Measurements from ENCODE around the gene CNPY2.
"Not testable (repeated sequence)": the region's sequence is repeated elsewhere in the genome, so short reads cannot be mapped to it uniquely, and the experiment has no call there.

Gene CNPY2

GRCh38 chr12:56297400-56297799 is 18.4 kb downstream of the CNPY2 start:
- DNase-seq = no peak

GRCh38 chr12:56296295-56296694 is 19.5 kb downstream of the CNPY2 start:
- DNase-seq = peak; percentile 55

GRCh38 chr12:56293795-56294194 is 22.0 kb downstream of the CNPY2 start:
- no peak for DNase-seq

DNA sequence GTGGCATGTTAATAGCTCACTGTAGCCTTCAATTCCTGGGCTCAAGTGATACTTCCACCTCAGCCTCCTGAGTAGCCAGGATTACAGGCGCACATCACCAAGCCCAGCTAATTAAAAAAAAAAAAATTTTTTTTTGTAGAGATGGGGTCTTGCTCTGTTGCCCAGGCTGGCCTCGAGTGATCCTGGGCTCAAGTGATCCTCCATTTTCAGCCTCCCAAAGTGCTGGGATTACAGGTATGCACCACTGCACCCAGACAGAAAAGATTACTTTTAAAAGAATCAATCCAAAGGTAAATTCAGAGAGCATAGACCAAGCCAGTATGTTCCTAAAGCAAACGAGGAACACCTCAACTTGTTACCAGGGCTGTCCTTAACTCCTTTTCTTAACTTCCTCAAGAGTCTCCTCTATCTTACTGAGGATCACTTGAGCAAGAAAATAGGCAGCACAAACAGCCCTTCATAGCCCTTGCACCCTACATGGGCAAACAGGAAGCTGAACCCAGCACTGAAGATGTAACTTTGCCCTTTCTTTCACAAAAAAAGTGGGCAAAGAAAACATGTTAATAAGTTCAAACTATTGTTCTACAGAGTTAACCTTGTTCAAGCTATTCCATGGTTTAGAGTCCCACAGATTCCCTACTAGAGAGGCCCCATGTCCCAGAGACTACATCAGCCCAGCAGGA is 26.9 kb downstream of the CNPY2 start:
- peak; percentile 59 for DNase-seq

- DNase-seq = no peak
These were observed 29.6 kb downstream of the CNPY2 start for GRCh38 chr12:56286044-56286830.

DNA sequence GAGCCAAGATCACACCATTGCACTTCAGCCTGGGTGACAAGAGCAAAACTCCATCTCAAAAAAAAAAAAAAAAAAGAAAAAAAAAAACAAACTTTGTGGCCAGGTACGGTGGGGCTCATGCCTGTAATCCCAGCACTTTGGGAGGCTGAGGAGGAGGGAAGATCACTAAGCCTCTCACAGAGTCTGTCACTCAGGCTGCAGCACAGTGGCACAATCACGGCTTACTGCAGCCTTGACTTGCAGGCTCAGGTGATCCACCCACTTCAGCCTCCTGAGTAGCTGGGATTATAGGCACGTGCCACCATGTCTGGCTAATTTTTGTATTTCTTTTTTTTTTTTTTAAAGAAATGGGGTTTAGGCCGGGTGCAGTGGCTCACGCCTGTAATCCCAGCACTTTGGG is 31.5 kb downstream of the CNPY2 start:
- not testable (repeated sequence) for DNase-seq

GRCh38 chr12:56282579-56282978 is 33.2 kb downstream of the CNPY2 start:
- DNase-seq = no peak

DNA sequence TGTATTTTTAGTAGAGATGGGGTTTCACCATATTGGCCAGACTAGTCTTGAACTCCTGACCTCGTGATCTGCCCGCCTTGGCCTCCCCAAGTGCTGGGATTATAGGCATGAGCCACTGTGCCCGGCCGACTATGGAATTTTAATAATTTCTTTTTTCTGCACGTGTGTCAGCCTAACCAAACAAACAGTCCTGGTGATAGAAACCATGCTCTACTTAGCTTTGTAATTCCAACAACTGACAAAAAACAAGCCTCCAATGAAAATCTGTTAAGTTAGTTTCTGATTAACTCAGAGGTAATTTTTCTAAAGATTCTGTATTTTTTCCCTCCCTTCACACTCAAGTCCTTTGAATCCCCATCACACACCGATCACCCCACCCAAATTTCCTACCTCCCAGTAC is 33.8 kb downstream of the CNPY2 start:
- DNase-seq = no peak

- DNase-seq = no peak
These were observed 34.9 kb downstream of the CNPY2 start for GRCh38 chr12:56280849-56281248.

- no peak for DNase-seq
These were observed 36.9 kb downstream of the CNPY2 start for GRCh38 chr12:56278905-56279304.

- no peak for DNase-seq
These were observed 41.5 kb downstream of the CNPY2 start for GRCh38 chr12:56274299-56274698.

DNA sequence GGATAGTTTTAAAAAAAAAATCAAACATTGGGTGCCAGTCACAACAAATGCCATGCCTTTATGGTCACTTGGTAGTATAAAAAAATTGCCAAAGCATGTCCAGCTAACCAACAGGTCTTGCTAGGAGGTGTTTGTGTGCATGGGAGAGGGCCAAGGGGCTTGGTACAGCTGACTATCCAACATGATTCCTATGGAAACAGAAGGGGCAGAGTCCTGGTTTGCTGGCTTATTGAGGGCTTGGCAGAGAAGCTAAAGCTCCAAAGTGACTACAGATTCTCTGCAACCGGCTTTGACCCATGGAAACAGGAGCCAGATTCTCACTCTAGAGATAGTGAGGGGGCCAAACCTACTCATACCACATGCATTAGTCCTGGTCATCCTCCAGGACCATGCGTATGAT is 43.3 kb downstream of the CNPY2 start:
- not testable (repeated sequence) for DNase-seq

DNA sequence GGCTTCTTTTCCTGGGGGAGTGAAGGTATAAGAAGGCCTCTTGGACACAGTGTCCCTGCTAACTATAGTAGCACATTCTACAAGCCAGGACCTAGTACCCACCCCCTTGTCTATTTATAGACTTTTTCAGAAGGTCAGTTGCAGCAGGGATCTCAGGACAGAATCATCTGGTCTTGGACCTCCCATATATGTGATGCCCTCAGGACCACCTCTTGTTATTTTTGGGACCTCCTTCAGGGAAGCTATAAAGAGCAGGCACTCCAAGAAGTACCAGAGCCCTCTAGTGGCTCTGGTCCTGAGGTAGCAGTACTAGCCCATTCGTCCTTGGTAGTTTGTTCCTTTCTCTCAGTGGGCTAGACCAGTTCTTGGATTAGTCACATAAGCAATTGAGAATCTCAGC is 44.8 kb downstream of the CNPY2 start:
- DNase-seq = peak; percentile 65

GRCh38 chr12:56267443-56268071 is 48.2 kb downstream of the CNPY2 start:
- DNase-seq = peak; percentile 47

DNA sequence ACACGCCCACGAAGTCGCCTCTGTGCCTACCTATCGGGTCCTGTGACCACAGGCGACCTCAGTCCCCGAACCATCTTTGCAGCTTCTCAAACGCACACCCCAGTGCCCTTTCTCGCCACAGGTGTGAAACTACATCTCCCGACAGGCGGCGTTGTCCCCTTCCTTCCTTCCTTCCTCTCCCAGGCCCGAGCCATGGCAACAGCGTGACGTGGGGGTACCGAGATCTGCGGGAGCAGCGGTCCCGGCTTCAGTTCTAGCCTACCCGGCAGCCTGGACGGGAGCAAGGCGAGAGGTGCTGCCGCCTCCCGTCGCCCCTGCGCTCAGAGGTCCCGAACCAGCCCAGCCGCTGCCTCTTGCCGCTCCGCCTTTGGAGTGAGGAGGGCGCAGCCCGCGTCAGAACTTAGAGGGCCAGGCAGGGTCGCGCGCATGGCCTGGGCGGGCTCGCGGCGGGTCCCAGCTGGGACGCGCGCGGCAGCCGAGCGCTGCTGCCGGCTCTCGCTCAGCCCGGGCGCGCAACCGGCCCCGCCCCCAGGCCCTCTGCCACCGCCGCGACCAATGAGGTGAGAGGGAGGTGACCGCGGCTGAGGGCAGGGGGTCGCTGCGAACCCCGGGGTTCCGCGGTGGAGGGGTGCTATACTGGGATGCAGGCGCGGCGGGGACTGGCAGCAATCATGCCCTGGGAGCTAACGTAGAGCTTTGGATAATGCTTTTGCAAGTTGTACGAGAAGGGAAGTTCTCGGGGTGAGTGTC is 48.9 kb downstream of the CNPY2 start, which contains the start of gene COQ10A:
TSS of gene COQ10A (plus strand) at position 250 of the 750 bp plus-strand sequence. CDS start at position 427, 177 bp downstream.
- DNase-seq = peak; percentile 95

DNA sequence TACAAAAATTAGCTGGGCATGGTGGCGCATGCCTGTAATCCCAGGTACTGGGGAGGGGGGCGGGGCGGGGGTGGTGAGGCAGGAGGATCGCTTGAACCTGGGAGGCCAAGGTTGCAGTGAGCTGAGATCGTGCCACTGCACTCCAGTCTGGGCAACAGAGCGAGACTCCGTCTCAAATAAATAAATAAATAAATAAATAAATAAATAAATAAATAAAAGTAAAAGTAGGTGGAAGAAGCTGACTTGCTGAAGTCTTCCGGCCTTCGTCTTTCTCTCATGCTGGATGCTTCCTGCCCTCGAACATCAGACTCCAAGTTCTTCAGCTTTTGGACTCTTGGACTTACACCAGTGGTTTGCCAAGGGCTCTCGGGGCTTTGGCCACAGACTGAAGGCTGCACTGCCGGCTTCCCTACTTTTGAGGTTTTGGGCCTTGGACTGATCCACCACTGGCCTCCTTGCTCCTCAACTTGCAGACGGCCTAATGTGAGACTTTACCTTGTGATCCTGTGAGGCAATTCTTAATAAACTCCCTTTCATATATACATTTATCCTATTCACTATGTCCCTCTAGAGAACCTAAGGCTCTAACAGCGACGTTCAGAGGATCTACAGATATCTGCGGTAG is 49.6 kb downstream of the CNPY2 start:
- DNase-seq = not testable (repeated sequence)

DNA sequence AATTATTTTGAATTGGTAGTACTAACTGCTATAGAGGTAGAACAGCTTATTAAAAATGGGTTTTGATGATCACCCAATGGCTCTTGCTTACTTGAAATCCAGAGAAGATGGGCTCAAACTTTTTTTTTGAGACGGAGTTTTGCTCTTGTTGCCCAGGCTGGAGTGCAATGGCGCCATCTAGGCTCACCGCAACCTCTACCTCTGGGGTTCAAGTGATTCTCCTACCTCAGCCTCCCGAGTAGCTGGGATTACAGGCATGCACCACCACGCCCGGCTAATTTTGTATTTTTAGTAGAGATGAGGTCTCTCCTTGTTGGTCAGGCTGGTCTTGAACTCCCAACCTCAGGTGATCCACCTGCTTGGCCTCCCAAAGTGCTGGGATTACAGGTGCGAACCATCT is 52.8 kb downstream of the CNPY2 start:
- DNase-seq = peak; percentile 32

DNA sequence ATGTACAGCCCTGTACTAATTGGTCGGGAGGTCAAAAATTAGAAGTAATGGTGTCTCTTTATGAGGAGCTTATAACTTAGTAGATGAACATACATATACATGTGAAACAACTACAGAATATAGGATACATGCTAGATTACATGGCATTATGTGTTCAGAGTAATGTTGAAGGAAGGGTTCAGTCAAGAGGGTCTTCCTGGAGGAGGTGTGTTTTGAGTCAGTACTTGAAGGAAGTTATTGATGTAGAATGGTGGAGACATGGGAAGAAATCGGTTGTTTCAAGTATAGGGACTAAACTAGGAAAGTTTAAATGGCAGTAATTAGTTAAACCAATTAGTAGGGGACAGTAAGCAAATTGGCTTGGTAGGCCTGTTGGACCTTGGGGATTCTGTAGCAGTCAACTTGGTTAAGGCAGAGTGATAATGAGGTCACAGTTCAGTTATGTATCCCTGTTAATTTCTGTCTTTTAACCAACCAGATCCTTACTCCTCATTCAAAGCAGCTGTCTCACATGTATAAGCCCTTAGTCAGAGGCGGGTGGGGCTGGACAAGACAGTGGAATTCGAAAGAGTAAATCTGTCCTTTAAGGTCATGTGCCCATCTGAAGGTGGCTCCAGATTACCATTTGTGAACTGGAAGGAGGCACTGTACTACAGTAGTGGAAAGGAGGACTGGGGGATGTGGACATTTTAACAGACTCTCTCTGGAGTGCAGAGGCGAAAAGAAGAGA is 54.1 kb downstream of the CNPY2 start:
- peak; percentile 42 for DNase-seq

DNA sequence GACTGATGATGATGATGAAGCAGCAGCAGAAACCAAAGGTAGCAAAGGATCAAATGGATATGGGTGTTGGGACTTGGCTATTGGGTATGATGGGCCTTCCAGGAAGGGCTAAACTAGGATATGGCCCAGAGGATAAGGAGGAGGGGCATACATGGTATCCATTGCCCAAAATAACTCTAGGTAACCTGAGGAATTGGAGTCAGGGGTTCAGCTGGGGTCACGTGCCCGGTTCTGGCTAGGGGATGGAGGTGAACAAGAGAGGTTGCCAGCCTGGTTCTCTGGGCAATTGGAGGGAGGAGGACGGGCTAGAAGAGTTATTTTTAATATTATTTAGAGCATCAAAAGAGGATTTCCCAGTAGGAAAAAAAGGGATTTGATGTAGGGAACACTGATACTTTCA is 54.9 kb downstream of the CNPY2 start:
- no peak for DNase-seq

DNA sequence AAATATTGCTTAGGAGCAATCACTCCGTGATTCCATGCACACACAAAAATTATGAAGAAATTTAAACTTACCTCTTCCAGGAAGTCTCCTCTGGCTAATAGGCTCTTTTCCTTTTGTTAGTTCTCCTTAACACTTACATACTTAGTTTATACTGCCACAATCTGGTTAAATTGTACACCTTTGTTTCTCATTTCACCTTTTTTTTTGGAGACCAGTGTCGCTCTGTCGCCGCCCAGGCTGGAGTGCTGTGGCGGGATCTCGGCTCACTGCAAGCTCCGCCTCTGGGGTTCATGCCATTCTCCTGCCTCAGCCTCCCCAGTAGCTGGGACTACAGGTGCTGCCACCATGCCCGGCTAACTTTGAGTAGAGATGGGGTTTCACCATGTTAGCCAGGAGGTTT is 55.4 kb downstream of the CNPY2 start:
- DNase-seq = no peak

Data from hematopoietic multipotent progenitor cell treated with erythropoietin and hydrocortisone succinate and interleukin-3 and kit ligand, for 6 days (in vitro differentiated cells).